Kidney (tissue), 14 donors: Measurements from ENCODE around the gene ANKRD44. TPM values are rescaled to one million over a fixed set of nuclear protein-coding genes. Genes with fewer than 3 reads are reported as not detected.
"Not testable (repeated sequence)": the region's sequence is repeated elsewhere in the genome, so short reads cannot be mapped to it uniquely, and the experiment has no call there.

Source experiments
- DNase-seq, 5 donors: peaks; one replicate each; pipeline ENCODE4 v3.0.0-alpha.2; 2013 to 2020
- FAIRE-seq: peaks from 2 replicates; lab custom pipeline; 2012; peaks lifted over from hg19 to GRCh38; lab: Jason Lieb, UNC
- H3K27ac ChIP-seq, 2 donors: one replicate each; pipeline ENCODE4 v1.7.0; 2013; ENCODE audit warnings: low read depth in 2 of 2, low read length in 2 of 2, inconsistent platforms in 1 of 2
- H3K27me3 ChIP-seq: one replicate; pipeline ENCODE4 v1.7.1; 2013; ENCODE audit warnings: low read length, inconsistent platforms; ENCODE audit not compliant: control insufficient read depth, insufficient read depth
- H3K36me3 ChIP-seq, 3 donors: one replicate each; pipeline versions ENCODE4 v1.7.0 to v1.7.1; 2013; ENCODE audit warnings: low read length in 3 of 3, control low read depth in 1 of 3, inconsistent platforms in 1 of 3; ENCODE audit not compliant: insufficient read depth in 3 of 3, control insufficient read depth in 2 of 3
- H3K4me1 ChIP-seq, 3 donors: one replicate each; pipeline versions ENCODE4 v1.7.0 to v1.7.1; 2013; ENCODE audit warnings: low read length in 3 of 3, inconsistent platforms in 1 of 3, low read depth in 1 of 3; ENCODE audit not compliant: control insufficient read depth in 2 of 3, insufficient read depth in 2 of 3
- H3K4me3 ChIP-seq, 3 donors: one replicate each; pipeline versions ENCODE4 v1.7.0 to v1.8.1; 2013; ENCODE audit warnings: low read length in 3 of 3, control low read depth in 1 of 3, inconsistent platforms in 1 of 3
- H3K9ac ChIP-seq, 3 donors: one replicate each; pipeline versions ENCODE4 v1.7.0 to v1.7.1; 2013; ENCODE audit warnings: low read length in 3 of 3, control low read depth in 1 of 3, inconsistent platforms in 1 of 3
- H3K9me3 ChIP-seq, 3 donors: one replicate each; pipeline versions ENCODE4 v1.7.0 to v1.7.1; 2013; ENCODE audit warnings: low read length in 3 of 3, control low read depth in 1 of 3, inconsistent platforms in 1 of 3; ENCODE audit not compliant: control insufficient read depth in 2 of 3, insufficient read depth in 1 of 3
- intact Hi-C: fragments of 100-400 bp; cut with DNase I; formaldehyde crosslinking; loops from one replicate; pipeline ENCODE4 v1.11.1; 2022
- polyA plus RNA-seq: library from polyadenylated mRNA; stranded (reverse); fragments of 350-450 nt; fragmentation: Illumina TruSeq; extraction: RNeasy Lipid Tissue Mini Kit (QIAGEN cat#74804); gene quantifications from one replicate; pipeline ENCODE4 v1.2.3, GENCODE V29; 2014; ENCODE audit warnings: low read depth, low replicate concordance; ENCODE audit not compliant: insufficient read depth
- total RNA-seq: library from RNA; stranded (reverse); fragmentation: NEBNext Ultra II Directional; extraction: Animal tissue kit (Norgen Biotek cat#: 25700); gene quantifications from one replicate; pipeline ENCODE4 v1.2.1, GENCODE V29; 2021
- TF ChIP-seq, protein P1 (sequence below): IDR thresholded peaks from 3 replicates; pipeline ENCODE4 v1.5.1; 2012; ENCODE audit warnings: mild to moderate bottlenecking, moderate library complexity, borderline replicate concordance; ENCODE audit not compliant: insufficient read depth; ENCODE audit errors: extremely low read depth
- donor health status: control.
- donor health status: control.
- donor health status: control.
- donor health status: control.
- donor health status: control.
- donor health status: DM: yes; HTN: yes; CAD: no.
- donor health status: Normal renal cell carcinoma (clear cell type).

The ANKRD44 gene
- total and polyA plus RNA-seq, 2 donors from 2014 or later: 2.2 to 39.2 TPM

DNA sequence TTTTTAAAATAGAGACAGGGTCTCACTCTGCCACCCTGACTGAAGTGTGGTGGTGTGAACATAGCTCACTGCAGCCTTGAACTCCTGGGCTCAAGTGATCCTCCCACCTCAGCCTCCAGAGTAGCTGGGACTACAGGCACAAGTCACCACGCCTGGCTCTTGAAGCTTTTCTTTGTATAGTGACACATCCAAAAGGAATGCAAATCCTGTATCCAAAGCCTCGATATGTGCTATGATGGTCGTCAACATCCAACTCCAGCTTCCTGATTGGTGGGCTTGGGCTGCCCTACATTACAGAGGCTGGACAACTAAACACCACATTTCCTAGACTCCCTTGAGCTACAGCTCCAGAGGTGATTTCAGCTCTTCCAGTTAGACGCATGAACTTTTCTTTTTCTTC lies 282.4 kb downstream of the ANKRD44 start:
- Histone ChIP-seq H3K4me3 (no peak overlapping the region), H3K4me1 (no peaks in the 10 kb centered on the region), H3K27me3 (no peaks in the 10 kb centered on the region), H3K9ac (no peak overlapping the region), H3K27ac (no peak overlapping the region), H3K36me3 (peaks cover 0 to 2% (median 0%) of the 10 kb centered on the region in 3 donors), H3K9me3 (no peaks in the 10 kb centered on the region)
- DNase-seq: no peak
- TF ChIP-seq, protein P1, sequence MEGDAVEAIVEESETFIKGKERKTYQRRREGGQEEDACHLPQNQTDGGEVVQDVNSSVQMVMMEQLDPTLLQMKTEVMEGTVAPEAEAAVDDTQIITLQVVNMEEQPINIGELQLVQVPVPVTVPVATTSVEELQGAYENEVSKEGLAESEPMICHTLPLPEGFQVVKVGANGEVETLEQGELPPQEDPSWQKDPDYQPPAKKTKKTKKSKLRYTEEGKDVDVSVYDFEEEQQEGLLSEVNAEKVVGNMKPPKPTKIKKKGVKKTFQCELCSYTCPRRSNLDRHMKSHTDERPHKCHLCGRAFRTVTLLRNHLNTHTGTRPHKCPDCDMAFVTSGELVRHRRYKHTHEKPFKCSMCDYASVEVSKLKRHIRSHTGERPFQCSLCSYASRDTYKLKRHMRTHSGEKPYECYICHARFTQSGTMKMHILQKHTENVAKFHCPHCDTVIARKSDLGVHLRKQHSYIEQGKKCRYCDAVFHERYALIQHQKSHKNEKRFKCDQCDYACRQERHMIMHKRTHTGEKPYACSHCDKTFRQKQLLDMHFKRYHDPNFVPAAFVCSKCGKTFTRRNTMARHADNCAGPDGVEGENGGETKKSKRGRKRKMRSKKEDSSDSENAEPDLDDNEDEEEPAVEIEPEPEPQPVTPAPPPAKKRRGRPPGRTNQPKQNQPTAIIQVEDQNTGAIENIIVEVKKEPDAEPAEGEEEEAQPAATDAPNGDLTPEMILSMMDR: no peak
- intact Hi-C loops: no loop called here
- no peak for FAIRE-seq

DNA sequence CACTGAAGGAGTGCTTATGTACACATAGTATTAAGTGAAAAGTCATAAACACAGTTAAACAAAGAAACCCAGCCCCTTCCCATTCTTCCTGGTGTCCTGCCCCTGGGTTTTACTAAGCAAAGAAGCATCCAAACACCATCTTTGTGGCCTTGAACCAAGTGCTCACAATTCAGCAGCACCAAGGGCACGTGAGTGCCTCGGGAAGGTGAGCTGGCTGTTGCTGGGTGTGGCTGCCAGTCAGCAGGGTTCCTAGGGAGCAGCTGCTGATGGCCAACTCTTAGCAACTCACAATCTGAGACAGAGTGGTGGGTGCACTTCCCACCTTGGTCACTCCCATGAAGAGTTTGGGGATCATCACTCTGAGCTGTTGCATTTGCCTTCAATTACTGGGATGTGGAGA lies 286.4 kb downstream of the ANKRD44 start:
- H3K4me1 ChIP-seq: no peaks in the 10 kb centered on the region
- FAIRE-seq (no peak), DNase-seq (no peak)
- intact Hi-C loops: no loop called here
- TF ChIP-seq, protein P1: no peak
- peaks cover 0 to 2% (median 0%) of the 10 kb centered on the region in 3 donors for H3K36me3 ChIP-seq
- H3K9ac ChIP-seq: no peak overlapping the region
- H3K9me3 ChIP-seq: no peaks in the 10 kb centered on the region
- no peak overlapping the region for H3K27ac ChIP-seq
- H3K27me3 ChIP-seq: no peaks in the 10 kb centered on the region
- no peak overlapping the region for H3K4me3 ChIP-seq

GRCh38 chr2:197020921-197021320 lies 289.7 kb downstream of the ANKRD44 start:
- H3K27me3 ChIP-seq, H3K4me1 ChIP-seq, intact Hi-C loops, H3K4me3 ChIP-seq, DNase-seq, H3K9ac ChIP-seq, H3K27ac ChIP-seq, FAIRE-seq, H3K9me3 ChIP-seq, H3K36me3 ChIP-seq: not testable (repeated sequence)

- DNase-seq (no peak), FAIRE-seq (no peak)
- Histone ChIP-seq H3K4me3 (no peak overlapping the region), H3K9me3 (no peaks in the 10 kb centered on the region), H3K9ac (no peak overlapping the region), H3K36me3 (no peaks in the 10 kb centered on the region), H3K4me1 (no peaks in the 10 kb centered on the region), H3K27me3 (no peaks in the 10 kb centered on the region), H3K27ac (no peak overlapping the region)
- TF ChIP-seq, protein P1: no peak
- intact Hi-C loops: no loop called here
Observed at GRCh38 chr2:197013098-197013497, 297.5 kb downstream of the ANKRD44 start.
